Stimulated activated naive B cell treated with anti-CD40 and anti-IgM and Interleukin-4, amounts not matched to agents 10 μg/mL and 1 μg/mL and 100 μg/mL, for 72 hours (primary cell): ENCODE data around the gene INPP5B.
"Not testable (repeated sequence)": the region's sequence is repeated elsewhere in the genome, so short reads cannot be mapped to it uniquely, and the experiment has no call there.

Experiments used
- ATAC-seq, 2 donors: fragments of 150-1000 bp; cut with Tn5 transposase; replicated peaks; 2 replicates each; pipeline ENCODE4 v1.10.0; 2021; ENCODE audit warnings: moderate library complexity in 1 of 2
- DNase-seq: peaks from one replicate; pipeline ENCODE4 v3.0.0; 2021
- H3K27ac Mint-ChIP-seq: one replicate; pipeline ENCODE4 v1.8.0; 2022; ENCODE audit warnings: mild to moderate bottlenecking, mixed read lengths
- H3K27me3 Mint-ChIP-seq, 2 donors: one replicate each; pipeline ENCODE4 v1.8.0; 2022; ENCODE audit warnings: mixed read lengths in 2 of 2
- H3K36me3 Mint-ChIP-seq, 2 donors: one replicate each; pipeline ENCODE4 v1.8.0; 2022; ENCODE audit warnings: mixed read lengths in 2 of 2, mild to moderate bottlenecking in 1 of 2
- H3K4me1 Mint-ChIP-seq, 2 donors: one replicate each; pipeline ENCODE4 v1.8.0; 2022; ENCODE audit warnings: mixed read lengths in 2 of 2, mild to moderate bottlenecking in 1 of 2
- H3K4me3 Mint-ChIP-seq, 2 donors: one replicate each; pipeline ENCODE4 v1.8.0; 2022; ENCODE audit warnings: mild to moderate bottlenecking in 2 of 2, mixed read lengths in 2 of 2, moderate library complexity in 1 of 2
- H3K9me3 Mint-ChIP-seq, 2 donors: one replicate each; pipeline ENCODE4 v1.8.0; 2022; ENCODE audit warnings: mixed read lengths in 2 of 2, mild to moderate bottlenecking in 1 of 2

Gene INPP5B

DNA sequence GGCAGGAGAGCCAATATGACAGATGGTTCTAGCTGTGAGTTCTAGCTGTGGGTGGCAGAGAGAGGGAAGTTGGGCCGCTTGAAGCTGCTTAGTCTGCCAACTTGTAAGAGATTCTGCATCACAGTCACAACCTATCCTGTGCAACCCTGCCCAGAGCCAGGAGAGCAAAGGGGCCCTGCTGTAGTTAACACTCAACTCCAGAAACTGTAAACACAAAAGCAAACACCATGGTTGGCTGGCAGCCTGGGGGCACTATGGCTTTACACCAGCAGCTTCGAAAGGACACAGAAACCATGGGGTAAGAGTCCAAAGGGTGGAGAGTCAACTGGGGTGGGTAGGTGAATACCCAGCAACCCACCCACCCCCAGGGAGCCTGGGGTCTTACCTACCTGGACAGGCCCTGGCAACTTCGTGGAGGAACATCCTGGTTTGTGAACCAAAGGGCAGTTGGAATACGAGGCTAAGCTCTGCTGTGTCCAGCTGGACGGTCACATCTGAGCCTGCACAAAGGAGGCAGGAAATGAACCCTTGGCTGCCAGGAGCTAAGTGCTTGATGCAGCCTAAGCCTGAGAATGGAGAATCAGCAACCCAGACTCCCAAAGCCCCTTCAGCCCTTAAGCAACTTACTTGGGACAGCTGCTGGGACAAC is 6.4 kb downstream of the INPP5B start:
- Mint-ChIP-seq H3K27me3 (no peaks in the 10 kb centered on the region), H3K36me3 (peaks cover 24 to 32% of the 10 kb centered on the region in 2 donors), H3K4me1 (peaks cover 2 to 9% of the 10 kb centered on the region in 2 donors), H3K4me3 (no peak overlapping the region), H3K9me3 (no peaks in the 10 kb centered on the region), H3K27ac (no peak overlapping the region)
- no peak for DNase-seq
- no peak for ATAC-seq

DNA sequence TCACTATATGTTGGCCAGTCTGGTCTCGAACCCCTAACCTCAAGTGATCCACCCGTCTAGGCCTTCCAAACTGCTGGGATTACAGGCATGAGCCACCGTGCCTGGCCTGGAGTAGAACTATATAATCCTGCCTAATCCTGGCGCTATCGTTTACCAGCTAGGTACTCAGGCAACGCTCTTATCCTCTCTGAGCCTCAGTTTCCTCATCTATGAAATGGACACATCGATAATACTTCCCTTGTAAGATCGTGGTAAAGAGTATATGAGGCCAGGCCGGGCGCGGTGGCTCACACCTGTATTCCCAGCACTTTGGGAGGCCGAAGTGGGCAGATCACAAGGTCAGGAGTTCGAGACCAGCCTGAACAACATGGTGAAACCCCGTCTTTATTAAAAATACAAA is 10.1 kb downstream of the INPP5B start:
- not testable (repeated sequence) for DNase-seq, H3K27ac Mint-ChIP-seq, H3K4me3 Mint-ChIP-seq, ATAC-seq, H3K9me3 Mint-ChIP-seq, H3K27me3 Mint-ChIP-seq
- peaks cover 22 to 30% of the 10 kb centered on the region in 2 donors for H3K36me3 Mint-ChIP-seq
- peaks cover 9 to 18% of the 10 kb centered on the region in 2 donors for H3K4me1 Mint-ChIP-seq

DNA sequence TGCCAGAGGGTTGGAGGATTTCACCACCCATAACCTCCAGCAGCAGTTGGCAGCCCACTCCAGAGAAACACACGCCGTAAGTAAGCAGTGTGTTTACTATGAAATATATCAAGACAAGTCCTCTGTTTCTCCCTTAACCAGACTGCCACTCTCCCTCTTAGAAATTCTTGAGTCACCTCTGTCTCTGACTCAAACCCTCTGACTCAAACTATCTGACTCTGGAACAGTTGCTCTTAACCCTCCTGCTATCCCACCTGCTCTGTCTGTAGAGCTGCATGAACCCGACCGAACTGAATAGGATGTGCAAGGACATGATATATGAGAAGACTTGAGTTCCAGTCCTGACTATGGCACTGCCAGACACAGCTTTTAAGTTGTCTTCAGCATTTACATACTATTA is 14.1 kb downstream of the INPP5B start:
- Mint-ChIP-seq H3K27ac (peak overlapping the region; percentile 25), H3K36me3 (peaks cover 26 to 33% of the 10 kb centered on the region in 2 donors), H3K9me3 (no peaks in the 10 kb centered on the region), H3K4me1 (peaks cover 26 to 40% of the 10 kb centered on the region in 2 donors), H3K27me3 (no peaks in the 10 kb centered on the region), H3K4me3 (peak overlapping the region; percentile 25 to 65)
- DNase-seq: no peak
- ATAC-seq: no peak

DNA sequence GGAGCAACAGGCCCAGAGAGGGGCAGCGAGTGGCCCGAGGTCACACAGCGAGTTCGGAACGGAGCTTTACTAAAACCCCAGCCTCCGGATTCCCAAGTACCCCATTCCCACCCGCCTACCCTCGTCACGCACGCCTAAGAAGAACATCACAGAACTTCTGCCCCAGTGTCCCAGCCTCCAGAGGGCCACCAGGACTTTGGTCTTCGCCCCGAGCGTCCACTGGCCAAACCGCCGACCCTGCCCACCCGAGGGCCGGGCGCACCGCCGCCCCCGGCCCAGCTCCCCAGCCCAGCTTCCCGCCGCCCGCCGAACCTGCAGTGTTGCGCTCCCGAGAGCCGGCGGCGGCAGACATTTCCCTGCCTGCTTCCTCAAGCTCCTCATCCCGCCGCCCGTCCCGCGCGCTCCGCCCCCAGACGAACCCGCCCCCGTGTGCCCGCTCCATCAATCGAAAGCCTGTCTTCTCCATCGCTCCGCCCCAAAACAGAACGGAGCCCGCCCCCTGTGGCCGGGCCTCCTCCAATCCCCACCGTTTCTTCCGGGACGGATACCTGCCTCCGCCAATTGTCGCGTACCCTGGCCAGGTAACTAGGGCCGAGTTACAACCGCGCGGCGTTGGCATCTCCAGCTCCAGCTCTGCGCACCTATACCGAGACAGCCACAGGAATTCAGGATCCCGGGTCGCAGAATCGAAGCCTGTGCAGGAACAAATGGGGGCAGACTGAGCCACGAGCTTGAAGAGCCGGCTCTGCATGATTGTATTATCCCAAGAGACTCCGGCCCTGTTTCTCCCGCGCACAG is 15.3 kb downstream of the INPP5B start:
- no peaks in the 10 kb centered on the region for H3K27me3 Mint-ChIP-seq
- peak overlapping the region; percentile 77 for H3K27ac Mint-ChIP-seq
- ATAC-seq: peak; percentile 98
- DNase-seq: peak; percentile 97
- H3K4me3 Mint-ChIP-seq: peak overlapping the region; percentile 93 to 98
- H3K9me3 Mint-ChIP-seq: no peaks in the 10 kb centered on the region
- peaks cover 28 to 41% of the 10 kb centered on the region in 2 donors for H3K36me3 Mint-ChIP-seq
- peaks cover 33 to 51% of the 10 kb centered on the region in 2 donors for H3K4me1 Mint-ChIP-seq

DNA sequence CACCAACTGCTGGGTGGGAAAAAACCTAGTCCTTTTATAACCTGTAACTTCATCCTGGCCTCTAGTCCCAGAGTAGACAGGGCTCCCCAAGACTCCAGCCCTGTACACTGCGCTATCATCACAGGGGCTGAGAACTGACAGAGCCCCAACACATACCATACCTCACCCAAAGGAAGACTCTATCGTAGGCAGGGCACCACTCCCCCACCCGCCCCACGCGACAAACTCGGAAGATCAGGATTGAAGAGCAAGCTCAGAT is 15.8 kb downstream of the INPP5B start:
- Mint-ChIP-seq H3K27me3 (no peaks in the 10 kb centered on the region), H3K27ac (peak overlapping the region; percentile 75), H3K36me3 (peaks cover 26 to 39% of the 10 kb centered on the region in 2 donors), H3K4me1 (peaks cover 32 to 53% of the 10 kb centered on the region in 2 donors), H3K9me3 (no peaks in the 10 kb centered on the region), H3K4me3 (peak overlapping the region; percentile 93 to 98)
- peak; percentile 14 to 24 for ATAC-seq
- DNase-seq: no peak

DNA sequence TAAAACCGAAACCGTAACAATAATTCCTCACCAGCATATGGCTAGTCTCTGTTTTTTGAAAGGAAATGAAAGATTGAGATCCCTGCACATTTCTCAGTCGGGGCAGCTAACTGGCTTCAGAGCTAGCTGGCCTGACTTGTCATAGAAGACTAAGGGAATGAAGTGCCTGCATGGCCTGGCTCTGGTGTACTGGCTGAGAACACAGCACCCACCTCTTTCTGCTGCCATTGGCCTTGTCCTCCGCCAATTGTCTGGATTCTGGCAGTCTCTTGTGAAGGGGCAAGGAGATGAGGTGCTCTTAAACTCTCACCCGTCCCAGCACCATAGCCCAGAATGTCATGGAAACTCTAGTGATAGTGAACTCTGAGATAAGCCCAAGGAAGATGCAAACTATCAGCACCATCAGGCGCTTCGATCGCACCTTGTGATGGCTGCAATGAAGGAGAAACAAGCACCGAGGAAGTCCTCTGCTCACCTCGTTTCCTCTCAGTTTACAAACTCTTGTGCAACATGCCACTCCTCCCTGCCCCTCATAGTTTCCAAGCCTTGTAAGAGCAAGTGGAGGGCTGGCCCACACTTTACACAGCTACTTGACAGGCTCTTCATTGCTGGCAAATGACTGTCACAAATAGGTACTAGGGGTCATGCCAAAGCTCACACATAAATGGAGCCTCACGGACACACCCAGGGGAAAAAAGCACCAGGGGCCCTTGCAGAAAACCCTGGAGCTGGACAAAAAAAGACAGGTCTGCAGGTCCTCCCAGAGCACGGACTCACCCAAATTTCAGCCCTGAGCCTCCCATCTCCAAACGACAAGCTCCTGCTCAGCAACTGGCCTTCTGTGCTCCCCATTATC is 16.4 kb downstream of the INPP5B start:
- Mint-ChIP-seq H3K4me3 (peak overlapping the region; percentile 93 to 98), H3K9me3 (no peaks in the 10 kb centered on the region), H3K4me1 (peaks cover 36 to 57% of the 10 kb centered on the region in 2 donors), H3K27ac (peak overlapping the region; percentile 75), H3K27me3 (no peaks in the 10 kb centered on the region), H3K36me3 (peaks cover 28 to 35% of the 10 kb centered on the region in 2 donors)
- peak; percentile 18 to 20 for ATAC-seq
- no peak for DNase-seq

DNA sequence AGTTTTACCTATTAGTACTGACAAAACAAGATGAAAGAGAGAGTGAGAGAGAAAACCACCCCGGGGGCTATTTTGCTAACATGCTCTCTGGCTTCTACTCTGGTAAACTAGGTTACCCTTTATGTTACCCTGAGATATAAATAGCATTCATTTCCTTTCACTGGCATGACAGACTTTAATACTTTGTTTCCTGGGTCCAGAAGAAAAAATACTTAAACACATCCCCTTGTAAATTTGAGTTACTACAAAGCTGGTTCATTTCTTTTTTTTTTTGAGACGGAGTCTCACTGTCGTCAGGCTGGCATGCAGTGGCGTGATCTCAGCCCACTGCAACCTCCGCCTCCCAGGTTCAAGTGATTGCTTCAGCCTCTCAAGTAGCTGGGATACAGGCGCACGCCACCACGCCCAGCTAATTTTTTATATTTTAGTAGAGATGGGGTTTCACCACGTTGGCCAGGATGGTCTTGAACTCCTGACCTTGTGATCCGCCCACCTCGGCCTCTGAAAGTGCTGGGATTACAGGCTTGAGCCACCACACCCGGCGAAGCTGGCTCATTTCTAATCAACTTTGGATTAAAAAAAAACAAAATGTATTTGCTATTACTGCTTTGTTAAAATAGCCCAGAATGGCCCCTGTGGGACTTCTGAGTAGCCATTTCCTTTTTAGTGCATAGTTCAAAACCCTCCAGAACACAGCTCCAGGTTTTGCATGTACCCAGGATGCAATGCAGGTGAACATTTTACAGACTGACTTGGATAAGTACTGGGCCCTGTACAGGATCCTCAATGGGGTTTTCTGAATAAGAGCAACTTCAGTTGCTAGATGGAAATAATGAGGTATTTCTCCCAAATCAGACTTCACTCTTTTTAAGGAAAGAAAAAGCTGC is 20.6 kb downstream of the INPP5B start:
- Mint-ChIP-seq H3K27me3 (no peaks in the 10 kb centered on the region), H3K27ac (peak overlapping the region; percentile 86), H3K36me3 (peaks cover 33 to 38% of the 10 kb centered on the region in 2 donors), H3K4me1 (peaks cover 43 to 71% of the 10 kb centered on the region in 2 donors), H3K9me3 (no peaks in the 10 kb centered on the region), H3K4me3 (peak overlapping the region; percentile 73 to 75)
- ATAC-seq: peak; percentile 50 to 51
- no peak for DNase-seq

DNA sequence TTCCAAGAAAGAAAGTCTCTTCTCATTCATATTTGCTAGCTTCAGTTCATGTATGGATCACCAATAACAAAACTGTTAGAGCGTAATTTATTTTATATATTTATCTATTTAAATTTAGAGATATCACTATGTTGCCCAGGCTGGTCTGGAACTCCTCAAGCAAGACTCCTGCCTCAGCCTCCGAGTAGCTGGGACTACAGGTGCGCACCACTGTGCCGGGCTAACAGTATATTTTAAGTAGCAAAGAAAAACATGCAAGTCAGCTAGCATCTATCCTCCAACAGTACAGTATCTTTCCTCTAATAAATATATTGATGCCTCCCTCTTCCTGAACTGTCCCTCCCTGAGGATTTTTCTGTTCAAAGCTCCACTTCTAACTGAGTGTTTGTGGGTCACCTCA is 21.5 kb downstream of the INPP5B start:
- Mint-ChIP-seq H3K4me3 (peak overlapping the region; percentile 60 to 75), H3K27me3 (no peaks in the 10 kb centered on the region), H3K9me3 (no peaks in the 10 kb centered on the region), H3K4me1 (peaks cover 38 to 70% of the 10 kb centered on the region in 2 donors), H3K36me3 (peaks cover 26 to 36% of the 10 kb centered on the region in 2 donors), H3K27ac (peak overlapping the region; percentile 86)
- ATAC-seq (no peak), DNase-seq (no peak)

DNA sequence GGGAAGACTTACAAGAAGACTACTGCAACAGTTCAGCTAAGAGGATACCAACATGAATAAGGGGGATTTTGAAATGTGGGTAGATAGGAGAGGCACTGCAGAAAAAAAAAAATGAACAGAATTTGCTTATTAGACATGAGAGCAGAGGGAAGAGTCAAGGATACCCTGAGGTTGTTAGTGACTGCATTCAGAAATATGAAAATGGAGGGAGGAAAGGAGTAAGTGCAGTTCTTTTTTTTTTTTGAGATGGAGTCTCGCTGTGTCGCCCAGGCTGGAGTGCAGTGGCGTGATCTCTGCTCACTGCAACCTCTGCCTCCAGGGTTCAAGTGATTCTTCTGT is 23.3 kb downstream of the INPP5B start:
- Mint-ChIP-seq H3K4me3 (peak overlapping the region; percentile 44 to 47), H3K4me1 (peaks cover 40 to 78% of the 10 kb centered on the region in 2 donors), H3K27ac (peak overlapping the region; percentile 77), H3K9me3 (no peaks in the 10 kb centered on the region), H3K27me3 (no peaks in the 10 kb centered on the region), H3K36me3 (peaks cover 27 to 44% of the 10 kb centered on the region in 2 donors)
- DNase-seq (no peak), ATAC-seq (no peak)

DNA sequence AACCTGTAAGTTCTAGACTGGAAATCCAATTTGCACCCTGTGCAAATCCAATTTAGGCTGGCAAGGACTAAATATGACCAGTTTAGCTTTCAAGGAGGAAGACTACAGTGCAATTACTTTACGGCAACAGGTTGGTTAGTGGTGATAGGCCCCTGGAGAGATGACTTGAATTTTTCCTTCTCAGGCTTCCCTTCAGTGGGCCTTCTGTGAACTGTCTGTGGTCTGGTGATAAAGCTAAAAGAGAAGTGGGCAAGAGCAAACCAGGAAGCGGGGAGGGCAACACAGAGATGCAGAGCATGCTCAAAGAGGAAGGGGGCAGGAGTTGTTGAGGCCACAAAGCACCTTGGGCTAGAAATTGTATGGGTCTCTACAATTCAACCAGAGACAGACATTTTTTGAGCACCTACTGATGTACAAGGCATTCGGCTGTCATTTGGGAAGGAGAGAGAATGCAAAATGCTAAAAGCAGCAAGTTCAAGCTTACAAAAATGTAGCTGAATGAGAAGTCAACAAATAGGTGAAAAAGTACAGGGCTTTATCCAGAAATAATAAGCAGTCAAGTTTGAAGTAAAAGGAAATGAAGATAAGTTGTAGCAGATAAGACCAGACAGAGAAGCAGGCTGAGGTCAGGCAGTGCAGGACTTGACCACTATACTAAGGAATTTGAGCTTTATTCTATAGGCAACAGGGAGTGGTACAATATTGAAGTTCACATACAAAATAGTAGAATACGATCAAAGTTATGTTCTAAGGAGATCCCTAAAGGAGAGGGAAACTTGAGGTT is 23.9 kb downstream of the INPP5B start:
- DNase-seq (peak; percentile 72), ATAC-seq (peak; percentile 91 to 94)
- H3K9me3 Mint-ChIP-seq: no peaks in the 10 kb centered on the region
- H3K27ac Mint-ChIP-seq: peak overlapping the region; percentile 77
- no peaks in the 10 kb centered on the region for H3K27me3 Mint-ChIP-seq
- H3K4me3 Mint-ChIP-seq: peak overlapping the region; percentile 44 to 47
- peaks cover 42 to 78% of the 10 kb centered on the region in 2 donors for H3K4me1 Mint-ChIP-seq
- H3K36me3 Mint-ChIP-seq: peaks cover 27 to 46% of the 10 kb centered on the region in 2 donors

DNA sequence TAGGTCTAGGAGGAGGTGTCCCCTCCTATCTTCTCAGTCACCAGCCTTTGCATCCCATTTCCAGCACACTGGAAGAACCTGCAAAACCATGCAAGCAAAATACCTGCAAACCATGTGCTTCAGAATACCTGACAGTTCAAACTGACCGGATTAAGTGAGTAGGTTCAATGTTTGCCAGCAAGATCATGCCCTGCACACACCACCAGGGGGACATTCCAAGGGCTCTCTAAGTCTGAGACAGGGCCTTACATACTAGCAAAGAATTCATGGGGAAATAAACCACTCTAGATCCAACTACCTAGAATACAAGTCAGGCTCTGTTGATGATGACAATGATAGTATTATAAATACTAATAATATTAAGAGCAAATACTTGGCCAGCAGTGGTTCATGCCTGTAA is 27.6 kb downstream of the INPP5B start:
- Mint-ChIP-seq H3K27me3 (no peaks in the 10 kb centered on the region), H3K27ac (no peak overlapping the region), H3K4me1 (peaks cover 26 to 48% of the 10 kb centered on the region in 2 donors), H3K9me3 (no peaks in the 10 kb centered on the region), H3K36me3 (peaks cover 19 to 37% of the 10 kb centered on the region in 2 donors), H3K4me3 (no peak overlapping the region)
- no peak for DNase-seq
- ATAC-seq: peak in 1 of 2 donors; percentile 30

DNA sequence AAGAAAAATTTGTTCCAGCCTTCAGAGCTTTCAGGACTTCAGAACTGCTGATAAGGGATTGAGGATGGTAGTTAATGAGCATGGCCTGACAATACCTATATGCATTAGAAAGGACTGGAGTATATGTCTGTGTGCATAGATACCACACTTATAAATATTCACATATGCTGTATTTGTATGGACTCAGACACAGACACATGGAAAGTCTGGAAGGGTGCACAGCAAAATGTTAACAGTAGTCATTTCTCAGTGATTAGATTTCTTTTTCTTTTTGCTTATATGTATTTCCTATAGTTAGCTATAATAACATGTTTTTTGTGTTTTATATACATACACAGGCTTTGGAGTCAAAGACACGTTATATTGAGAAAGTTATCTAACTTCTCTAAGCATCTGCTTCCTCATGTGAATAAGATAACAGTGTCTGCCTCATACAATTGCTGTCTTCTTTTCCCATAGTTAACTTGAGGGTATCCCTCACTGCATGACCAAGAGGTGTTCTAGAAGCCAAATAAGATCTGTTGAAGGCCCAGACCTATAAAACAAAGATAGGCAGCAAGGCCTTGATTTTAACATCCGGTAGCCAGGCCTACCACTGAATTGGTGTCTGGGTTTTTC is 31.3 kb downstream of the INPP5B start:
- Mint-ChIP-seq H3K27me3 (no peaks in the 10 kb centered on the region), H3K36me3 (peaks cover 8 to 23% of the 10 kb centered on the region in 2 donors), H3K27ac (no peak overlapping the region), H3K4me3 (no peak overlapping the region), H3K4me1 (peaks cover 14 to 25% of the 10 kb centered on the region in 2 donors), H3K9me3 (no peaks in the 10 kb centered on the region)
- ATAC-seq (no peak), DNase-seq (no peak)
